K562 (cell line): Measurements from ENCODE around the gene IDH1. TPM values are rescaled to one million over a fixed set of nuclear protein-coding genes. Genes with fewer than 3 reads are reported as not detected.

ENCODE experiments used
- ATAC-seq: fragments of 200-7000 bp; cut with Tn5 transposase; 3 replicates; pipeline ENCODE4 v1.9.1; 2020; ENCODE audit warnings: moderate library complexity
- BruUV-seq: library from RNA; stranded (reverse); fragments of 400-500 nt; replicated peaks from 2 replicates; lab custom pipeline; 2021; lab: Mats Ljungman, UMichigan
- CTCF ChIA-PET: fragments of 300-600 bp; formaldehyde crosslinking; extraction: SDS; loops from one replicate; lab custom pipeline; 2021; ENCODE audit warnings: low intra/inter-chr PET ratio; lab: Yijun Ruan, JAX
- POLR2A ChIA-PET: fragments of 300-600, 350-650 bp; sonication (Branson Sonifier 250); formaldehyde crosslinking; extraction: SDS; loops from one replicate; lab custom pipeline; 2021; ENCODE audit warnings: antibody characterized with exemption, inconsistent platforms; lab: Yijun Ruan, JAX
- DNase-seq, 4 experiments: peaks; one replicate each; pipeline versions ENCODE4 v3.0.0 to v3.0.0-alpha.2; 2011 to 2018; ENCODE audit warnings: low spot score in 3 of 4, mixed read lengths in 3 of 4; ENCODE audit errors: extremely low read depth in 1 of 4
- FAIRE-seq: peaks from 2 replicates; lab custom pipeline; 2011; peaks lifted over from hg19 to GRCh38; lab: Jason Lieb, UNC
- H2AFZ ChIP-seq: 2 replicates; pipeline ENCODE4 v1.6.0; 2011; ENCODE audit warnings: low read depth, low read length, control low read depth, inconsistent platforms
- H3K27ac ChIP-seq: fragments of 200-600 bp; 3 replicates; pipeline ENCODE4 v1.8.0; 2011; ENCODE audit warnings: low read depth, mild to moderate bottlenecking, control low read depth, inconsistent platforms, low read length, moderate library complexity, mixed read lengths; ENCODE audit errors: extremely low read depth
- H3K27me3 ChIP-seq, 2 experiments: fragments of 300-600 bp in 1 of 2; 2 replicates in 1 of 2; 3 replicates in 1 of 2; pipeline versions ENCODE4 v1.6.0 to v1.8.0; 2011; ENCODE audit warnings: inconsistent platforms in 2 of 2, low read length in 2 of 2, mild to moderate bottlenecking in 1 of 2, mixed read lengths in 1 of 2, moderate library complexity in 1 of 2; ENCODE audit not compliant: control insufficient read depth in 2 of 2, insufficient read depth in 2 of 2
- H3K36me3 ChIP-seq: fragments of 300-600 bp; 3 replicates; pipeline ENCODE4 v1.8.0; 2011; ENCODE audit warnings: mild to moderate bottlenecking, low read length, inconsistent platforms; ENCODE audit not compliant: control insufficient read depth, insufficient read depth
- H3K4me1 ChIP-seq, 2 experiments: fragments of 200-600 bp in 1 of 2; replicated peaks in 1 of 2; 2 replicates in 1 of 2; 3 replicates in 1 of 2; pipeline versions ENCODE4 v1.5.1 to v1.8.0; 2011; ENCODE audit warnings: inconsistent platforms in 2 of 2, low read length in 2 of 2, mild to moderate bottlenecking in 1 of 2, mixed read lengths in 1 of 2, moderate library complexity in 1 of 2; ENCODE audit not compliant: control insufficient read depth in 2 of 2, insufficient read depth in 2 of 2
- H3K4me2 ChIP-seq: 2 replicates; pipeline ENCODE4 v1.6.1; 2011; ENCODE audit warnings: low read length, control low read depth, inconsistent platforms, mixed read lengths; ENCODE audit not compliant: insufficient read depth
- H3K4me3 ChIP-seq: fragments of 200-600 bp; sonication (generic), shearing (Covaris generic); 2 replicates; pipeline ENCODE4 v1.5.1; 2016; ENCODE audit warnings: control low read depth, inconsistent platforms
- H3K79me2 ChIP-seq: fragments of 200-600 bp; 3 replicates; pipeline ENCODE4 v1.8.0; 2011; ENCODE audit warnings: low read length, inconsistent platforms; ENCODE audit not compliant: control insufficient read depth, insufficient read depth
- H3K9ac ChIP-seq, 2 experiments: 2 replicates each; pipeline versions ENCODE4 v1.6.0 to v1.6.1; 2011; ENCODE audit warnings: low read depth in 2 of 2, low read length in 2 of 2, control low read depth in 1 of 2, inconsistent platforms in 1 of 2, mild to moderate bottlenecking in 1 of 2, mixed read lengths in 1 of 2; ENCODE audit not compliant: insufficient read depth in 1 of 2
- H3K9me1 ChIP-seq: one replicate; pipeline ENCODE4 v1.6.0; 2011; ENCODE audit warnings: inconsistent platforms, mild to moderate bottlenecking, low read length, moderate library complexity; ENCODE audit not compliant: control insufficient read depth, insufficient read depth
- H3K9me3 ChIP-seq: replicated peaks from 2 replicates; pipeline ENCODE4 v1.5.1; 2011; ENCODE audit warnings: low read depth, low read length, inconsistent platforms; ENCODE audit not compliant: control insufficient read depth, insufficient read depth
- H4K20me1 ChIP-seq: replicated peaks from 2 replicates; pipeline ENCODE4 v1.6.1; 2011; ENCODE audit warnings: low read length, inconsistent platforms, mixed read lengths; ENCODE audit not compliant: control insufficient read depth, insufficient read depth
- ARHGAP35 ChIP-seq: fragments of 450-650 bp; IDR thresholded peaks from 2 replicates; pipeline ENCODE4 v1.6.1; 2018; ENCODE audit not compliant: partially characterized antibody
- CBX8 ChIP-seq: fragments of 200-600 bp; sonication (generic); IDR thresholded peaks from 2 replicates; pipeline ENCODE4 v1.6.1; 2012; ENCODE audit warnings: borderline replicate concordance, mixed run types, low read depth, mild to moderate bottlenecking, moderate library complexity, mixed read lengths, low read length, control low read depth, inconsistent platforms; ENCODE audit not compliant: poor library complexity, severe bottlenecking; ENCODE audit errors: extremely low read depth
- ETV6 ChIP-seq, 3 experiments: fragments of 150-350 bp in 1 of 3; sonication (generic) in 1 of 3; formaldehyde crosslinking in 1 of 3; IDR thresholded peaks; 2 replicates each; pipeline versions ENCODE4 v1.6.1 to v1.8.0; 2014 to 2022; ENCODE audit warnings: borderline replicate concordance in 2 of 3, low read depth in 2 of 3, antibody characterized with exemption in 1 of 3, low read length in 1 of 3, mild to moderate bottlenecking in 1 of 3, missing genetic modification reagents in 1 of 3
- MAFG ChIP-seq: fragments of 450-650 bp; conservative IDR thresholded peaks from 2 replicates; pipeline ENCODE4 v1.6.1; 2016; ENCODE audit warnings: missing genetic modification characterization, missing compliant biosample characterization
- MAFK ChIP-seq: IDR thresholded peaks from 2 replicates; pipeline ENCODE4 v1.6.1; 2011; ENCODE audit warnings: low read length, improper control_type of control experiment
- PURB ChIP-seq: sonication (generic); formaldehyde crosslinking; IDR thresholded peaks from 2 replicates; pipeline ENCODE4 v1.9.0; 2021; ENCODE audit warnings: low read depth, mild to moderate bottlenecking, missing genetic modification reagents
- RAD21 ChIP-seq, 2 experiments: fragments of 250-450 bp in 1 of 2; fragments of 450-650 bp in 1 of 2; sonication (Bioruptor Pico) in 1 of 2; formaldehyde crosslinking in 1 of 2; IDR thresholded peaks in 1 of 2; conservative IDR thresholded peaks in 1 of 2; 2 replicates each; pipeline versions ENCODE4 v1.4.0 to v1.8.0; 2020 to 2022; ENCODE audit warnings: mild to moderate bottlenecking in 2 of 2, moderate library complexity in 1 of 2
- RCOR1 ChIP-seq, 2 experiments: IDR thresholded peaks; 2 replicates each; pipeline ENCODE4 v1.6.1; 2012; ENCODE audit warnings: low read depth in 2 of 2, low read length in 2 of 2, borderline replicate concordance in 1 of 2, improper control_type of control experiment in 1 of 2
- SPI1 ChIP-seq: IDR thresholded peaks from 2 replicates; pipeline ENCODE4 v1.6.1; 2011; ENCODE audit warnings: low read depth, low read length, control low read depth, borderline replicate concordance
- ZHX1 ChIP-seq: fragments of 150-350 bp; conservative IDR thresholded peaks from 2 replicates; pipeline ENCODE4 v1.6.1; 2014; ENCODE audit warnings: low read length
- ZNF274 ChIP-seq: IDR thresholded peaks from 2 replicates; pipeline ENCODE4 v1.6.1; 2011; ENCODE audit warnings: low read depth, mild to moderate bottlenecking, low read length, moderate library complexity, borderline replicate concordance
- ZSCAN32 ChIP-seq: fragments of 450-650 bp; formaldehyde crosslinking; IDR thresholded peaks from 2 replicates; pipeline ENCODE4 v1.4.0; 2020; ENCODE audit warnings: mild to moderate bottlenecking, moderate library complexity
- WGBS: fragments of 100-300 bp; shearing (Covaris generic); methylation state at CpG from one replicate; pipeline ENCODE4 v1.1.6; 2016; ENCODE audit warnings: low coverage, mixed read lengths; ENCODE audit not compliant: insufficient coverage; ENCODE audit errors: missing lambda C conversion rate; 5-methylcytosine and 5-hydroxymethylcytosine counted together
- in situ Hi-C: fragments of 300-500 bp; cut with MboI; formaldehyde crosslinking; loops from 4 replicates; pipeline ENCODE4 v1.15.0; 2018; ENCODE audit warnings: inconsistent platforms, mixed read lengths
- intact Hi-C: fragments of 100-400 bp; cut with micrococcal nuclease; formaldehyde crosslinking; loops from 2 replicates; pipeline ENCODE4 v1.14.2; 2022
- polyA plus RNA-seq, 8 experiments: library from polyadenylated mRNA; depleted of rRNA in 4 of 8; stranded (reverse) in 5 of 8; unstranded in 3 of 8; fragments of >200 nt; fragmentation: Nextera tagmentation in 2 of 8; fragmentation: Illumina TruSeq in 1 of 8; extraction: Ambion mirVana in 2 of 8; extraction: Trizol in 1 of 8; gene quantifications; 2 replicates each; pipeline versions ENCODE4 v1.2.1 to v1.2.3, GENCODE V29; 2011 to 2014; ENCODE audit warnings: inconsistent platforms in 1 of 8, missing spikeins in 1 of 8
- total RNA-seq, 7 experiments: library from RNA; depleted of rRNA in 6 of 7; stranded (reverse); fragments of >200 nt in 6 of 7; fragmentation: Illumina TruSeq in 2 of 7; extraction: Trizol in 2 of 7; gene quantifications; 2 replicates each; pipeline versions ENCODE4 v1.2.1 to v1.2.3, GENCODE V29; 2011 to 2021; ENCODE audit warnings: low replicate concordance in 1 of 7
- TF ChIP-seq, protein P1 (sequence below): fragments of 200-800 bp; sonication (Bioruptor generic); IDR thresholded peaks from 2 replicates; pipeline ENCODE4 v1.6.1; 2017; ENCODE audit warnings: missing genetic modification characterization, missing compliant biosample characterization

Gene IDH1
- total and polyA plus RNA-seq, 9 of the 15 experiments (the other 6 are each of a cell fraction or from before 2014, with no cell fraction given) = 61.9 to 194 (median 101) TPM

- TF ChIP-seq, protein P1, sequence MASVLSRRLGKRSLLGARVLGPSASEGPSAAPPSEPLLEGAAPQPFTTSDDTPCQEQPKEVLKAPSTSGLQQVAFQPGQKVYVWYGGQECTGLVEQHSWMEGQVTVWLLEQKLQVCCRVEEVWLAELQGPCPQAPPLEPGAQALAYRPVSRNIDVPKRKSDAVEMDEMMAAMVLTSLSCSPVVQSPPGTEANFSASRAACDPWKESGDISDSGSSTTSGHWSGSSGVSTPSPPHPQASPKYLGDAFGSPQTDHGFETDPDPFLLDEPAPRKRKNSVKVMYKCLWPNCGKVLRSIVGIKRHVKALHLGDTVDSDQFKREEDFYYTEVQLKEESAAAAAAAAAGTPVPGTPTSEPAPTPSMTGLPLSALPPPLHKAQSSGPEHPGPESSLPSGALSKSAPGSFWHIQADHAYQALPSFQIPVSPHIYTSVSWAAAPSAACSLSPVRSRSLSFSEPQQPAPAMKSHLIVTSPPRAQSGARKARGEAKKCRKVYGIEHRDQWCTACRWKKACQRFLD (CRISPR knock-in tag) = no peak
- peak in 1 of 2 experiments; percentile 27; a peak in 3 of 4 replicates for TF ChIP-seq RAD21 (CRISPR knock-in tag; conservative IDR thresholded peaks at IDR 0.05 in 1 of 2, IDR thresholded peaks at IDR 0.05 in 1 of 2)
- TF ChIP-seq, all 486 proteins: peak for 4
These were observed 14.2 kb upstream of the IDH1 start (continued) for GRCh38 chr2:208269091-208269490.

DNA sequence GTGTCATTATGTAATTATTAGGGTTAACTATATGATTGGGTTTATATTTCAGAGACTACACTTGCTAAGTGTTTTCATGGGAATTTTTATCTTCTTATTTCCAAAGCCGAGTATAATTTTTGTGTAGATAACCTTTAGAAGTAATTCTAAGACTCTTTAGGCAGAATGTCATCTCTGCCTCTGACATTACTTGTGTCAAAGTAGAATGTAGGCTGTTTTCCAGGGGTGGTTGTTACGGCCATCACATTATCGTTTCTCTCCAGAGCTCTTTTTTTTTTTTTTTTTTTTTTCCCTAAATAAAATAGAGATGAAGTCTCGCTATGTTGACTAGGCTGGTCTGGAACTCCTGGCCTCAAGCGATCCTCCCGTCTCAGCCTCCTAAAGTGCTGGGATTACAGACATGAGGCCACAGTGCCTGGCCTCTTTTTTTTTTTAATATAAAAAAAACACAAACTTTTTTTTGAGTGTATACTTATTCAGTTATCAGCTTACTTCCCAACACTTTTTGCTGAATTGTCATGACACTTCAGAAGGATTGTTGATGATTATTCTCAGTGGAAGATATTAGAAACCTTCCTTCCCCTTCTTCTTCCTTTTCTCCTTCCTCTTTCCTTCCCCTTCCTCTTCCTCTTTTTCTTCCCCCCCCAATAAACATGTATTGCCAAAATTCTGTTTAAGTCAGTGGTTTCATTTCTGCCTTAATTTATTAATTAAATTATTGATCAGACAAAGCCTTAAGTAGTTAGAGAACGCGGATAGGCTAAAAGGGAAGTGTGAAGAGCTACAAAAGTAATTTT is 13.5 kb upstream of the IDH1 start:
- no peaks in the 10 kb centered on the region; the same call in 1 of the 2 replicates for H4K20me1 ChIP-seq
- no peaks in the 10 kb centered on the region for H3K27me3 ChIP-seq
- in situ Hi-C loops = no loop called here
- H3K79me2 ChIP-seq = peaks cover 48% of the 10 kb centered on the region
- intact Hi-C loops = loop anchor here (5.0 kb wide), 1 partner anchor 166 kb away; no protein-coding TSS in a partner anchor
- 42% methylated on average over 7 of the region's 8 CpGs for WGBS
- H3K9me1 ChIP-seq = no peaks in the 10 kb centered on the region
- peaks cover 4 to 7% of the 10 kb centered on the region in 2 experiments; a peak in 4 of 5 replicates for H3K4me1 ChIP-seq
- no peak for ATAC-seq
- no peak for FAIRE-seq
- peak overlapping the region; percentile 8; the same call in 2 of the 3 replicates for H3K27ac ChIP-seq
- H3K4me3 ChIP-seq = peak overlapping the region; percentile 96
- peak overlapping the region; percentile 84 for H3K4me2 ChIP-seq
- no peak overlapping the region for H2AFZ ChIP-seq
- H3K9ac ChIP-seq = peak overlapping the region in 1 of 2 experiments; percentile 87; a peak in 2 of 4 replicates
- H3K36me3 ChIP-seq = peaks cover 19% of the 10 kb centered on the region
- ChIA-PET POLR2A (interaction anchor here (1.5 to 4.2 kb wide), 2 partner anchors 15 to 35 kb away, joined by 5 to 21 read pairs; partner anchors contain the start of gene IDH1), CTCF (interaction anchor here (1.2 kb wide), 1 partner anchor 14 kb away, joined by 4 read pairs; no protein-coding TSS in a partner anchor)
- no peaks in the 10 kb centered on the region for H3K9me3 ChIP-seq
- peak in 1 of 4 experiments; percentile 13 for DNase-seq
- no TSS peak for BruUV-seq
- peak; percentile 53; the same call in 1 of the 2 replicates for TF ChIP-seq SPI1
- TF ChIP-seq ARHGAP35 = no peak
- TF ChIP-seq ZNF274 = no peak
- TF ChIP-seq CBX8 = no peak
- peak; percentile 41 to 84; a peak in 3 of 4 replicates for TF ChIP-seq ETV6 (IDR thresholded peaks at IDR 0.05; ENCODE audit: borderline replicate concordance in 1 of 2, low read depth in 2 of 2, low read length in 1 of 2)
- TF ChIP-seq ETV6 (CRISPR knock-in tag; IDR thresholded peaks at IDR 0.05; ENCODE audit: borderline replicate concordance) = no peak
- TF ChIP-seq MAFK = no peak
- no peak for TF ChIP-seq ZSCAN32
- no peak for TF ChIP-seq ZHX1
- TF ChIP-seq MAFG (tag) = no peak
- TF ChIP-seq PURB (CRISPR knock-in tag) = no peak
- no peak for TF ChIP-seq RCOR1 (IDR thresholded peaks at IDR 0.05; ENCODE audit: borderline replicate concordance in 1 of 2, low read depth in 2 of 2, low read length in 2 of 2)
